AG10803 (cell line): ENCODE data around the gene TRIM44.

Experiments used
- DNase-seq: peaks from one replicate; pipeline ENCODE4 v3.0.0; 2010; ENCODE audit warnings: low read depth
- H3K4me3 ChIP-seq: 2 replicates; pipeline ENCODE4 v1.5.1; 2011; ENCODE audit warnings: mild to moderate bottlenecking, low read length, control low read depth
- CTCF ChIP-seq: conservative IDR thresholded peaks from 2 replicates; pipeline ENCODE4 v1.5.1; 2011; ENCODE audit warnings: mild to moderate bottlenecking, low read length, control low read depth, inconsistent platforms

The TRIM44 gene

DNA sequence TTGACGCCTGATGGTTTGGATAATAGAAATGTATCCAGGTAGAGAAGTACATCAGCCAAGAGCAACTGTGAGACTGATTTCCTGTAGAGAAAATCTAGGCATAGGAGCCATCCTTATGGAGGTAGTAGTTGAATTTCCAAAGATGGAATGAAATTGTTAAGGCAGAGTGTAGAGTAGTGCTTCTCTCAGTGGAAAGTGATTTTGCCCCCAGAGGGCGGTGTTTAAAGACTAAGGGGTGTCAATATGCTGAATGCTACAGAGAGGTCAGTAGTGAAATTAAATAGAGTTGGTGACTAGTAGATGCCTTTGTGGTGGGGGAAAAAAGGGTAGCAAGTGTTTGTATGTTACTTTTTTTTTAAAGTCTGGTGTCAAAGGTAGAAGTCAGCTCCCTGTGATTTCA is 54.5 kb downstream of the TRIM44 start:
- TF ChIP-seq CTCF: no peak
- no peak overlapping the region for H3K4me3 ChIP-seq
- no peak for DNase-seq

- H3K4me3 ChIP-seq: no peak overlapping the region
- TF ChIP-seq CTCF: no peak
- DNase-seq: no peak
Observed at GRCh38 chr11:35717520-35717919, 54.9 kb downstream of the TRIM44 start.

GRCh38 chr11:35721651-35722282 is 59.2 kb downstream of the TRIM44 start:
- DNase-seq: no peak
- H3K4me3 ChIP-seq: no peak overlapping the region
- no peak for TF ChIP-seq CTCF

DNA sequence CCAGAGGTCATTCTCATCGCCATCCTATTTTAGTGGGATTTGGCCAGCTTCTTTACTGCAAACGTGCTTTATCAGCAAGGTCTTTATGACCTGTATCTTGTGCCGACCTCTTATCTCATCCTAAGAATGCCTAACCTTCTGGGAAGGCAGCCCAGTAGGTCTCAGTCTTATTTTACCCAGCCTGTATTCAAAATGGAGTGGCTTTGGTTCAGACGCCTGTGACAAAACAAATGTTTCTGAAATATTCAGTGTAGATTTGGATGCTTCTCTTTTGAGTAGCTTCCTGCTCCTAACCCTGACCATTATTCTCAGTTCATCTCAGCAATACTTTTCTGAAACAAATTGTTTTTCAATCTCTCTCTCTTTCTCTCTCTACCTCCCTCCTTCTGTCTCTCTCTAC is 60.1 kb downstream of the TRIM44 start:
- no peak for DNase-seq
- TF ChIP-seq CTCF: no peak
- H3K4me3 ChIP-seq: no peak overlapping the region

GRCh38 chr11:35723493-35723892 is 60.9 kb downstream of the TRIM44 start:
- TF ChIP-seq CTCF: no peak
- no peak overlapping the region for H3K4me3 ChIP-seq
- no peak for DNase-seq

DNA sequence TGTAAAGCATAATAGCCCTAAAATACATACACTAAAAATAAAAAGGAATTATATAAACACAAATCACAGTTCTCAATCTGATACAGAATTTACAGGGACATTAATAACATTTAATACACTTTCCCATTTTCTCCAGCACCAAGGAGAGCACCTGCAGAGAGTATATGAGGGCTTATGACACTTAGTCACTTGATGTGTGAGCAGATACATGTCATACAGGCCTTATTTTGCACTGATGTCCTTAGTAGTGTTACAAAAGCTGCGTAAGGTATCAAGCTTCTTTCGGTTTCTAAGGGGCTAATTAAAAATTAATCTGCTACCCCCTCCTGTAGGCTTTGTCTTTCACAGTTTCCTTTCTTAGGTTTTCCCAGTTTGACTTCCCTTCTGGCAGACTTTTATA is 61.3 kb downstream of the TRIM44 start:
- H3K4me3 ChIP-seq: no peak overlapping the region
- no peak for DNase-seq
- TF ChIP-seq CTCF: no peak

DNA sequence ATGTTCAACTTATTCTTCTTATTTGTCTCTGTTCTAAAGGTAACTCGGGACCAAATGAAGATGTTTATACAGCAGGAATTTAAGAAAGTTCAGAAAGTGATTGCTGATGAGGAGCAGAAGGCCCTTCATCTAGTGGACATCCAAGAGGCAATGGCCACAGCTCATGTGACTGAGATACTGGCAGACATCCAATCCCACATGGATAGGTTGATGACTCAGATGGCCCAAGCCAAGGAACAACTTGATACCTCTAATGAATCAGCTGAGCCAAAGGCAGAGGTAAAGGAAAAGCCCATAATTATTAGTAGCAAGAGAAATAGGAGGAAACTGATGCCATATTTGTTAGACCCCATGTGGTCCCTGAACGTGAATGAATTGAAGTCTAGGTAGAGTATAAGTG is 63.3 kb downstream of the TRIM44 start:
- DNase-seq: peak; percentile 46
- no peak for TF ChIP-seq CTCF
- no peak overlapping the region for H3K4me3 ChIP-seq
